Esophagus squamous epithelium (tissue), 5 donors: Measurements from ENCODE around the gene PITPNM3. TPM values are rescaled to one million over a fixed set of nuclear protein-coding genes. Genes with fewer than 3 reads are reported as not detected.

Source experiments
- DNase-seq: peaks from one replicate; lab custom pipeline; 2025; lab: John Stamatoyannopoulos, UW
- H3K27ac ChIP-seq, 4 donors: fragments of 200-600 bp; sonication (generic); one replicate each; pipeline ENCODE4 v1.5.1; 2016 to 2019; ENCODE audit warnings: mild to moderate bottlenecking in 1 of 4
- H3K27me3 ChIP-seq, 4 donors: fragments of 200-600 bp; sonication (generic); 1 replicate in 3 of 4; 2 replicates in 1 of 4; pipeline versions ENCODE4 v1.5.1 to v1.6.0; 2017 to 2021; ENCODE audit warnings: antibody characterized with exemption in 1 of 4
- H3K36me3 ChIP-seq, 3 donors: fragments of 200-600 bp; sonication (generic); one replicate each; pipeline ENCODE4 v1.5.1; 2016 to 2019
- H3K4me1 ChIP-seq, 3 donors: fragments of 200-600 bp; sonication (generic); one replicate each; pipeline ENCODE4 v1.5.1; 2017 to 2019
- H3K4me3 ChIP-seq, 4 donors: fragments of 200-600 bp; sonication (generic); 1 replicate in 3 of 4; 2 replicates in 1 of 4; pipeline ENCODE4 v1.5.1; 2016 to 2019; ENCODE audit warnings: mild to moderate bottlenecking in 2 of 4, moderate library complexity in 1 of 4
- H3K9me3 ChIP-seq, 3 donors: fragments of 200-600 bp; sonication (generic); one replicate each; pipeline ENCODE4 v1.5.1; 2016 to 2019
- POLR2A ChIP-seq, 4 donors: fragments of 450-650 bp; IDR thresholded peaks; one replicate each; pipeline ENCODE4 v1.6.1; 2017; ENCODE audit warnings: antibody characterized with exemption in 4 of 4, mild to moderate bottlenecking in 4 of 4, moderate library complexity in 3 of 4
- WGBS, 2 donors: methylation state at CpG; one replicate each; pipeline ENCODE4 v1.1.5; 2018; 5-methylcytosine and 5-hydroxymethylcytosine counted together
- intact Hi-C: fragments of 100-400 bp; cut with DNase I; formaldehyde crosslinking; loops from one replicate; pipeline ENCODE4 v1.15.0; 2022
- total RNA-seq, 4 donors: library from RNA; depleted of rRNA; stranded (reverse); fragments of >200 nt; gene quantifications; one replicate each; pipeline ENCODE4 v1.1.0, GENCODE V29; 2016
- TF ChIP-seq, protein P1 (sequence below), 6 experiments: fragments of 450-650 bp in 4 of 6; fragments of 200-600 bp in 2 of 6; sonication (generic) in 2 of 6; IDR thresholded peaks; one replicate each; pipeline ENCODE4 v1.5.1; 2016 to 2019; ENCODE audit warnings: antibody characterized with exemption in 6 of 6, mild to moderate bottlenecking in 4 of 6, moderate library complexity in 4 of 6
- donor health status: DM: yes; HTN: yes; CAD: no.

The PITPNM3 gene
- total RNA-seq, 4 donors from 2014 or later = 14.0 to 33.4 (median 21.5) TPM

DNA sequence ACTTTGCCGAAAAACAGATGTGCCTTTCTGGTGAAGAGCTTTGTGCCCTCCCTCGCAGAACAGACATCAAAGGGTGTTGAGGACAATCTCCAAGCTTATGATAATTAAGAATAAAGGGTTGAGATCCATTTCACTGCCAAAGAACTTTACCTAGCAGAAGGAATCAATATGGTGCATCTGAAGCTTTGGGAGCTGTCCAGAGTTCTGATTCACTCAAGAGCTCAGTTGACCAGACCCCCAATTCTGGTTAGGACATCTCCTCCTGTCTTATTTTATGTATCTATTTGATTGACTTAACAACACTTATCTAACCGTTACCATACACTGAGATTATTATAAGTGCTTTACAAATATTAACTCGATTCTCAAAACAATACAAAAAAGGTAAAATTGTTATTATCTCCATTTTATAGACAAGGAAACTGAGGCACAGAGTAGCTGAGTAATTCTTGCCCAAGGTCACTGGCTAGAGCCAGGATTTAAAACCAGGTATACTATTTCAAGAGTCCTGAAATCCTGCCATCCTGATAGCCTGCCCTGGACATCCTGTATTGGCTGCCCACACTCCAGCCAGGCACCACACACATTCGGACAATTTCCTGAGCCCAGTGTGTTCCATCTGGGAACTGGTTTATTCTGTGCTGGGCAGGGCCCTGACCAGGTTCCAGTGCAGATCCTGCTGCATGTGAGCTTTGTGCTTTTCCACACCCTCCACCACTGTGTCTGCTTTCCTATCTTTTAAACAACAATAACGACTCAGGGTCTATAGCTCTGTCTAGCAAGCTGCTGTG lies 29.8 kb downstream of the PITPNM3 start:
- no peak overlapping the region for H3K4me3 ChIP-seq
- intact Hi-C loops = no loop called here
- no peak for DNase-seq
- no peaks in the 10 kb centered on the region for H3K27me3 ChIP-seq
- H3K4me1 ChIP-seq = no peaks in the 10 kb centered on the region
- no peaks in the 10 kb centered on the region for H3K9me3 ChIP-seq
- peaks cover 0 to 78% (median 0%) of the 10 kb centered on the region in 3 donors for H3K36me3 ChIP-seq
- TF ChIP-seq, protein P1, sequence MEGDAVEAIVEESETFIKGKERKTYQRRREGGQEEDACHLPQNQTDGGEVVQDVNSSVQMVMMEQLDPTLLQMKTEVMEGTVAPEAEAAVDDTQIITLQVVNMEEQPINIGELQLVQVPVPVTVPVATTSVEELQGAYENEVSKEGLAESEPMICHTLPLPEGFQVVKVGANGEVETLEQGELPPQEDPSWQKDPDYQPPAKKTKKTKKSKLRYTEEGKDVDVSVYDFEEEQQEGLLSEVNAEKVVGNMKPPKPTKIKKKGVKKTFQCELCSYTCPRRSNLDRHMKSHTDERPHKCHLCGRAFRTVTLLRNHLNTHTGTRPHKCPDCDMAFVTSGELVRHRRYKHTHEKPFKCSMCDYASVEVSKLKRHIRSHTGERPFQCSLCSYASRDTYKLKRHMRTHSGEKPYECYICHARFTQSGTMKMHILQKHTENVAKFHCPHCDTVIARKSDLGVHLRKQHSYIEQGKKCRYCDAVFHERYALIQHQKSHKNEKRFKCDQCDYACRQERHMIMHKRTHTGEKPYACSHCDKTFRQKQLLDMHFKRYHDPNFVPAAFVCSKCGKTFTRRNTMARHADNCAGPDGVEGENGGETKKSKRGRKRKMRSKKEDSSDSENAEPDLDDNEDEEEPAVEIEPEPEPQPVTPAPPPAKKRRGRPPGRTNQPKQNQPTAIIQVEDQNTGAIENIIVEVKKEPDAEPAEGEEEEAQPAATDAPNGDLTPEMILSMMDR (IDR thresholded peaks at IDR 0.05) = no peak
- TF ChIP-seq POLR2A (IDR thresholded peaks at IDR 0.05) = no peak
- no peak overlapping the region for H3K27ac ChIP-seq
- 88 to 90% methylated on average over 6 of the region's 6 CpGs for WGBS, 2 donors

DNA sequence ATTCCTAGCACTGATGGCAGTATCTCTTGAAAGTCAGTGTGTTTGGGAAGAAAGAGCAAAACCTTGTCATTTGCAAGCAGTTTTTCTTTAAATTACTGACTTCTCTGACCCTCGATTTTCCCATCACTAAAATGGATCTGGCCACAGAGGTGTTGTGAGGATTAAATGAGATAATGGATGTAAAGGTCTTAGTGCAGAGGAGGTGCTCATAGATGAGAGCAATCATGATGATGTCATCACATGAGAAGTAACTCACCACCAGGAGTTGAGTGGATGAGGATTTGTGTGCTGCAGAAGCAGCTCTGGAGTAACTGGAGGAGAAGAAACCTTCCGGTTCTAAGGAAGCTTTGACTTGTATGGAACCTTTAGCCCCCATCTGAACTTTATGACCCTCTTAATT lies 30.6 kb downstream of the PITPNM3 start:
- no peak for TF ChIP-seq POLR2A (IDR thresholded peaks at IDR 0.05)
- TF ChIP-seq, protein P1 (IDR thresholded peaks at IDR 0.05) = no peak
- Histone ChIP-seq H3K36me3 (peaks cover 0 to 79% (median 0%) of the 10 kb centered on the region in 3 donors), H3K4me3 (no peak overlapping the region), H3K27ac (no peak overlapping the region), H3K27me3 (no peaks in the 10 kb centered on the region), H3K4me1 (no peaks in the 10 kb centered on the region), H3K9me3 (no peaks in the 10 kb centered on the region)
- DNase-seq = no peak
- intact Hi-C loops = no loop called here
- 74 to 80% methylated on average over 2 of the region's 2 CpGs for WGBS, 2 donors

DNA sequence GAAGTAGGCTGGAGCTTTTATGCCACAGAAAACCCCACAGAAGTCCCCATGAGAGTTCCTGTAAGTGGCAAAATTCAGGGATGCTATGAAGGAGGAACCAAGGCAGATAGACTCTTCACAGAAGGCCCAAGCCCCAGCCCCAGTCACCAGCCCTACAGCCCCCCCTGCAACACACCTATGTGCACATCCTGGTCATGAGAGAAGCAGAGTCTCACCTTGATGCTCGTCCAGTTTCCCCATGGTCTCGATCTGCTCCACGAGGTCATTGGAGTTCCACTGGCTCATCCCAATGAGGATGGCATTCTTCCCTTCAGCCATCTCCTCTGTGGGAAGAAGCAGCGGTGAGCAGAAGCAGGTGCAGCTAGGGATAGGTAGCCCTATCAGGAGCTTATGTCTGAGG lies 31.2 kb downstream of the PITPNM3 start:
- WGBS, 2 donors = 83 to 94% methylated on average over 3 to 4 of the region's 4 CpGs
- Histone ChIP-seq H3K27ac (no peak overlapping the region), H3K4me1 (no peaks in the 10 kb centered on the region), H3K4me3 (no peak overlapping the region), H3K27me3 (no peaks in the 10 kb centered on the region), H3K36me3 (peaks cover 0 to 79% (median 0%) of the 10 kb centered on the region in 3 donors), H3K9me3 (no peaks in the 10 kb centered on the region)
- TF ChIP-seq, protein P1 (IDR thresholded peaks at IDR 0.05) = no peak
- TF ChIP-seq POLR2A (IDR thresholded peaks at IDR 0.05) = no peak
- DNase-seq = no peak
- intact Hi-C loops = no loop called here

DNA sequence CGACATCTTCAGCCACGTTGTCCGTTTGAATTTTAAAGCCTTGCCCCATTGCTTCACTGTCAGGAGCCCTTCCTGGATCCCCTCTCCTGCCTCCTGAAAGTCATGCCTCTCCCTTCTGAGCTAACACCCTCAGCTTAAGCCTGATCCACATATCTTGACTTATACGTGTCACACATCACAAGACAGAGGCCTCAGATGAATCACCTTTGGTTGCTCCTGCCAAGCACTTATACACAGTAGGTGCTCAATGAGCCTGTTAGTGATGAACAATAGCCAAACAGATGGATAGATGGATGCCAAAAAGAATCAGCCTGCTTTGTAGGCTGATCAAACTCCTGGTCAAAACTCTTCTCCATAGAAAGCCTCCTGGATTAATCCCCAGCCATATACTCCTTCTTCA lies 31.8 kb downstream of the PITPNM3 start:
- H3K36me3 ChIP-seq = peaks cover 0 to 79% (median 0%) of the 10 kb centered on the region in 3 donors
- no peak for DNase-seq
- intact Hi-C loops = no loop called here
- H3K27me3 ChIP-seq = no peaks in the 10 kb centered on the region
- TF ChIP-seq POLR2A (IDR thresholded peaks at IDR 0.05) = no peak
- TF ChIP-seq, protein P1 (IDR thresholded peaks at IDR 0.05) = no peak
- H3K27ac ChIP-seq = peak overlapping the region in 1 of 4 donors; percentile 20
- no peaks in the 10 kb centered on the region for H3K9me3 ChIP-seq
- H3K4me3 ChIP-seq = no peak overlapping the region
- WGBS, 2 donors = 58 to 81% methylated on average over 4 of the region's 4 CpGs
- H3K4me1 ChIP-seq = no peaks in the 10 kb centered on the region

DNA sequence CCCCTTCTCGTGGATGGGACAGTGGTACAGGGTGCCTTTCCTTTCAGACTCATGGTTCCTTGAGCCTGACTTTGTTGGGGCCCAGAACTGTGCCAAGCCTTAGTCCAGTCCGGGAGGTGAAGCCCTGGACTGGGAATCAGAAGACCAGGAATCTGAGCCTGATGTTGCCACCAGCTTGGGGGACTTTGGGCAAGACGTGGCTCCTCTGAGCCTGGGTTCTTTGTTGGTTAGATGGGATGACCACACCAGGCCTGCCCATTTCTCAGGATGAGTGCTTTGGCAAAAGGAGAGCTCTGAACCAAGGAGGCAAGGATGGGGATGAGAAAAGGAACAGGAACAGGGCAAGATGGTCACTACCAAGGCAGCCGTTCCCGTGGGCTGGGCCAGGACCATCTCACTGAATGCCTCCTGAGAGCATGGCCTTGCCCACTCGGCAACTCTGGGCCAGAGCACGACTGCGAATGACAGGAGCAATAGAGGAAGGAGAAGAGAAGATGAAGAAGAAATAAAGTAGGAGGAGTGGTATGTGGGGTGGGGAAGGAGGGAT lies 32.5 kb downstream of the PITPNM3 start:
- no peak overlapping the region for H3K4me3 ChIP-seq
- H3K27ac ChIP-seq = peak overlapping the region in 1 of 4 donors; percentile 20
- no peak for DNase-seq
- 88 to 91% methylated on average over 5 to 7 of the region's 8 CpGs for WGBS, 2 donors
- intact Hi-C loops = no loop called here
- H3K4me1 ChIP-seq = no peaks in the 10 kb centered on the region
- TF ChIP-seq POLR2A (IDR thresholded peaks at IDR 0.05) = no peak
- TF ChIP-seq, protein P1 (IDR thresholded peaks at IDR 0.05) = no peak
- H3K27me3 ChIP-seq = no peaks in the 10 kb centered on the region
- H3K9me3 ChIP-seq = no peaks in the 10 kb centered on the region
- peaks cover 0 to 77% (median 0%) of the 10 kb centered on the region in 3 donors for H3K36me3 ChIP-seq
